IPS-20b (cell line): ENCODE results near the gene SSH2.
"Not testable (repeated sequence)": the region's sequence is repeated elsewhere in the genome, so short reads cannot be mapped to it uniquely, and the experiment has no call there.

Experiments
- H3K27ac ChIP-seq: one replicate; pipeline ENCODE4 v1.5.1; 2013; ENCODE audit warnings: low read length
- H3K27me3 ChIP-seq: 2 replicates; pipeline ENCODE4 v1.6.1; 2013; ENCODE audit warnings: mild to moderate bottlenecking, low read length, inconsistent platforms; ENCODE audit not compliant: insufficient read depth
- H3K36me3 ChIP-seq: 2 replicates; pipeline ENCODE4 v1.6.1; 2013; ENCODE audit warnings: low read depth, mild to moderate bottlenecking, inconsistent platforms, low read length, moderate library complexity; ENCODE audit not compliant: insufficient read depth
- H3K4me1 ChIP-seq: 2 replicates; pipeline ENCODE4 v1.6.1; 2013; ENCODE audit warnings: mild to moderate bottlenecking, control low read depth, inconsistent platforms, low read length, moderate library complexity; ENCODE audit not compliant: insufficient read depth
- H3K4me3 ChIP-seq: 2 replicates; pipeline ENCODE4 v1.5.1; 2013; ENCODE audit warnings: mild to moderate bottlenecking, low read length, inconsistent platforms
- H3K9ac ChIP-seq: 2 replicates; pipeline ENCODE4 v1.6.1; 2013; ENCODE audit warnings: low read depth, mild to moderate bottlenecking, inconsistent platforms, low read length, moderate library complexity
- H3K9me3 ChIP-seq: 2 replicates; pipeline ENCODE4 v1.6.1; 2013; ENCODE audit warnings: mild to moderate bottlenecking, low read depth, low read length, inconsistent platforms; ENCODE audit not compliant: insufficient read depth

SSH2 gene, protein sequence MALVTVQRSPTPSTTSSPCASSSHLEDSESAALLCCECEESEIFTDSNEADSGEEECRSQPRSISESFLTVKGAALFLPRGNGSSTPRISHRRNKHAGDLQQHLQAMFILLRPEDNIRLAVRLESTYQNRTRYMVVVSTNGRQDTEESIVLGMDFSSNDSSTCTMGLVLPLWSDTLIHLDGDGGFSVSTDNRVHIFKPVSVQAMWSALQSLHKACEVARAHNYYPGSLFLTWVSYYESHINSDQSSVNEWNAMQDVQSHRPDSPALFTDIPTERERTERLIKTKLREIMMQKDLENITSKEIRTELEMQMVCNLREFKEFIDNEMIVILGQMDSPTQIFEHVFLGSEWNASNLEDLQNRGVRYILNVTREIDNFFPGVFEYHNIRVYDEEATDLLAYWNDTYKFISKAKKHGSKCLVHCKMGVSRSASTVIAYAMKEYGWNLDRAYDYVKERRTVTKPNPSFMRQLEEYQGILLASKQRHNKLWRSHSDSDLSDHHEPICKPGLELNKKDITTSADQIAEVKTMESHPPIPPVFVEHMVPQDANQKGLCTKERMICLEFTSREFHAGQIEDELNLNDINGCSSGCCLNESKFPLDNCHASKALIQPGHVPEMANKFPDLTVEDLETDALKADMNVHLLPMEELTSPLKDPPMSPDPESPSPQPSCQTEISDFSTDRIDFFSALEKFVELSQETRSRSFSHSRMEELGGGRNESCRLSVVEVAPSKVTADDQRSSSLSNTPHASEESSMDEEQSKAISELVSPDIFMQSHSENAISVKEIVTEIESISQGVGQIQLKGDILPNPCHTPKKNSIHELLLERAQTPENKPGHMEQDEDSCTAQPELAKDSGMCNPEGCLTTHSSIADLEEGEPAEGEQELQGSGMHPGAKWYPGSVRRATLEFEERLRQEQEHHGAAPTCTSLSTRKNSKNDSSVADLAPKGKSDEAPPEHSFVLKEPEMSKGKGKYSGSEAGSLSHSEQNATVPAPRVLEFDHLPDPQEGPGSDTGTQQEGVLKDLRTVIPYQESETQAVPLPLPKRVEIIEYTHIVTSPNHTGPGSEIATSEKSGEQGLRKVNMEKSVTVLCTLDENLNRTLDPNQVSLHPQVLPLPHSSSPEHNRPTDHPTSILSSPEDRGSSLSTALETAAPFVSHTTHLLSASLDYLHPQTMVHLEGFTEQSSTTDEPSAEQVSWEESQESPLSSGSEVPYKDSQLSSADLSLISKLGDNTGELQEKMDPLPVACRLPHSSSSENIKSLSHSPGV (N-terminal part only)

DNA sequence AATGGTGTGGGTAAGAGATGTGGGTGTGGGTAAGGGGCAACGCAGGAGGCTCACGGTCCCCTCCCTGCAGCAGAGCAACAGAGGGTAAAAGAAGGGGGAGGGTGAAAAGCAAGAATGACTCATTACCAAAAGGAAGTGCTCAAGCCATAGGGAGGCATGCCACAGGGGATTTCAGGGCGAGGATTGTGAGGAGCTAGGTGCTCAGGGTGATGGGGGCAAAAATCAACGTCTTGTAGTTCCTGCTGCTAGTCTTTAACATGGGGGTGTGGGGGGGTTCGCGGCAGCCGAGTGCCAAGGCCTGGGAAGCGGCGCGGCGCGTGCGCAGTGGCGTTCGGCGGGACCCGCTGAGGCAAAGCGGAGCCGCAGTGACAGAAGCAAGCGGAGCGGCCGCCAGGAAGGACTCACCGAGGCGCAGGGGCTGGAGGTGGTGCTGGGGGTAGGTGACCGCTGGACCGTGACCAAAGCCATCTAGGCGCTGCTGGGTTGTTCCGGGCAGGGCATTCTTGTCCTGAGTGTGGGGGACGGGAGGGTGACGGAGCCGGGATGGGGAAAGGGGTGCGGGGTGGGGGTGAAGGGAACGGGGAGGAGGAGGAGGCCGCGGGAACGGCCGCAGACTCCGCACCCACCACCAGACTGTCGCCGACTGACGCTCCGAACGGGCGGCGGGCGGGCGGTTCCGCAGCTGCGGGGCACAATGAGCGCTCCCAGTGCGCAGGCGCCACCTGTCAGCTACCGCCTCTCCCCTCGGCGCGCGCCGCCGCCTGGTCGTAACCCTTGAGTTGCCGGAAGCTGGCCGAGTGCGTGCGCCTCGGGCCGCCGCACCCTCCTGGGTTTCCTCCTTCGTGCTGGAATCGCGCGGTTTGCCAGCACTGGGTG lies at the start of gene SSH2:
TSS of gene SSH2 (minus strand) at position 696 of the 876 bp plus-strand sequence. CDS start at position 468, 228 bp downstream.
- H3K36me3 ChIP-seq, result no peaks in the 10 kb centered on the region
- peak within 1 kb of the TSS; percentile 12 for H3K27ac ChIP-seq
- peaks cover 6% of the 10 kb centered on the region for H3K4me1 ChIP-seq
- H3K9me3 ChIP-seq, result no peaks in the 10 kb centered on the region
- peak within 1 kb of the TSS; percentile 92 for H3K4me3 ChIP-seq
- H3K9ac ChIP-seq, result peak within 1 kb of the TSS; percentile 81
- H3K27me3 ChIP-seq, result no peaks in the 10 kb centered on the region; the same call in 1 of the 2 replicates

- Histone ChIP-seq H3K27me3 (no peaks in the 10 kb centered on the region), H3K4me1 (no peaks in the 10 kb centered on the region), H3K9me3 (no peaks in the 10 kb centered on the region), H3K27ac (no peak overlapping the region), H3K9ac (no peak overlapping the region), H3K36me3 (no peaks in the 10 kb centered on the region), H3K4me3 (no peak overlapping the region)
These were observed 47.8 kb upstream of the SSH2 start for GRCh38 chr17:29977836-29978235.

- no peak overlapping the region for H3K4me3 ChIP-seq
- H3K4me1 ChIP-seq, result no peaks in the 10 kb centered on the region
- H3K27me3 ChIP-seq, result no peaks in the 10 kb centered on the region
- no peak overlapping the region for H3K9ac ChIP-seq
- no peaks in the 10 kb centered on the region for H3K9me3 ChIP-seq
- H3K36me3 ChIP-seq, result no peaks in the 10 kb centered on the region
- H3K27ac ChIP-seq, result no peak overlapping the region
These were observed 43.0 kb upstream of the SSH2 start for GRCh38 chr17:29973005-29973404.

- Histone ChIP-seq H3K36me3 (no peaks in the 10 kb centered on the region), H3K4me3 (no peak overlapping the region), H3K9ac (no peak overlapping the region), H3K4me1 (no peaks in the 10 kb centered on the region), H3K27ac (no peak overlapping the region), H3K9me3 (no peaks in the 10 kb centered on the region), H3K27me3 (no peaks in the 10 kb centered on the region)
These were observed 42.2 kb upstream of the SSH2 start for GRCh38 chr17:29972277-29972676.

DNA sequence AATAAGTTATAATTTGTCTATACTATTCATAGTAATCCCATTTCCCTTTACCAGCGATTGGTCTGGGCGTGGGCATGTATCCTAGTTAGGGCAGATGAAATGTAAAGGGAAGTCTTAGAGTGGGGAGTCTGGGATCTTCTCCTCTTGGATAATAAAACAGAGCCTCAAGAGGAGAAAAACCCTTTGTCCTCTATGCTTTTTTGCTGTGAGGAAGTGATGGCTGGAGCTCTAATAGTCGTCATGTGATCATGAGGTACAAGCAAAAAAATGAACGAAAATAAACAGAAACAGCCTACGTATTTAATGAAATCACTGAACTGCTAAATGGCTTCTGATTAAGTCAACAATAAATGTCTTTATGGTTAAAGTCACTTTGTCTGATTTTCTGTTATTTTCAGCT lies 38.2 kb upstream of the SSH2 start:
- H3K4me1 ChIP-seq, result no peaks in the 10 kb centered on the region
- H3K27ac ChIP-seq, result no peak overlapping the region
- H3K9me3 ChIP-seq, result no peaks in the 10 kb centered on the region
- no peaks in the 10 kb centered on the region for H3K36me3 ChIP-seq
- H3K9ac ChIP-seq, result no peak overlapping the region
- no peaks in the 10 kb centered on the region for H3K27me3 ChIP-seq
- H3K4me3 ChIP-seq, result no peak overlapping the region

DNA sequence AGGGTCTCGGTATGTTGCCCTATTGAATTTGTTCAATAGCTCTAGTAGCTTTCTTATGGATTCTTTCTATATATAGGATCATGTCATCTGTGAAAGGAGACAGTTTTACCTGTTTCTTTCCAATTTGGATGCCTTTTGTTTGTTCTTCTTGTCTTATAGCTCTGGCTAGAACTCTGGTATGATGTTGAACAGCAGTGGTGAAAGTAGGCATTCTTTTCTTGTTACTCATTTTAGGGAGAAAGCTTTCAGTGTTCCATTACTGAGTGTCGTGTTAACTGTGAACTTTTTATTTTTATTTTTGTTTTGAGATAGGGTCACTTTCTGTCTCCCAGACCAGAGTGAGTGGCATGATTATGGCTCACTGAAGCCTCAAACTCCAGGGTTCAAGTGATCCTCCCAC lies 32.6 kb upstream of the SSH2 start:
- H3K4me1 ChIP-seq, result no peaks in the 10 kb centered on the region
- no peak overlapping the region for H3K27ac ChIP-seq
- no peaks in the 10 kb centered on the region for H3K27me3 ChIP-seq
- H3K36me3 ChIP-seq, result no peaks in the 10 kb centered on the region
- no peak overlapping the region for H3K4me3 ChIP-seq
- H3K9me3 ChIP-seq, result no peaks in the 10 kb centered on the region; the same call in 1 of the 2 replicates
- H3K9ac ChIP-seq, result no peak overlapping the region

GRCh38 chr17:29959658-29960337 lies 29.8 kb upstream of the SSH2 start:
- Histone ChIP-seq H3K4me3 (no peak overlapping the region), H3K4me1 (no peaks in the 10 kb centered on the region), H3K36me3 (no peaks in the 10 kb centered on the region), H3K9ac (no peak overlapping the region), H3K9me3 (peaks cover 5% of the 10 kb centered on the region; the same call in 1 of the 2 replicates), H3K27ac (no peak overlapping the region), H3K27me3 (no peaks in the 10 kb centered on the region)

DNA sequence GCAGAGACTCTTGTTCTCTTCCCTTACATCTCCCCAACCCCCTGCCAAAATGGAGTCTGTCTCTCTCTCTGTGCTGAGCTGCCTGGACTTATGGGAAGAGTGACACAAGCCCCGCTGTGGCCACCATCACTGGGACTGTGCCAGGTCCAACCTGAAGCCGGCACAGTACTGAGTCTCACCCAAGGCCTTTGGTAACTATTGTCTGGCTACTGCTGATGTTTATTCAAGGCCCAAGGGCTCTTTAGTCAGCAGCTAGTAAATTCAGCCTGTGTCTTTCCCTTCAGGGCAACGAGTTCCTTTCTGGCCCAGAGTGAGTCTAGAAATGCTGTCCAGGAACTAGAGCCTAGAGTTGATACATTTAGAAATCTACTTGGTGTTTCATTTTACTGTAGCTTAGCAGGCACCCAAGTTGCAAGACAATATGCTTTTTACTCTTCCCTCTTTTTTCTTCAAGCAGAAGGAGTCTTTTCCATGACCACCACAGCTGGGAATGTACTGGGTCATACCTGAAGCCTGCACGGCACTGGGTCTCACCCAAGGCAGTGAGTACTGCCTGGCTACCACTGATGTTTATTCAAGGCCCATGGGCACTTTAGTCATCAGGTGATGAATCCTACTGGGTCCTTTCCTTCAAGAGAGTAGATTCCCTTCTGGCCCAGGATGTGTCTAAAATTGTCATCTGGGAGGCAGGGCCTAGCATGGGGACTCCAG lies 29.1 kb upstream of the SSH2 start:
- Histone ChIP-seq H3K9ac (no peak overlapping the region), H3K9me3 (peaks cover 12% of the 10 kb centered on the region), H3K36me3 (no peaks in the 10 kb centered on the region), H3K4me3 (no peak overlapping the region), H3K4me1 (no peaks in the 10 kb centered on the region), H3K27me3 (no peaks in the 10 kb centered on the region), H3K27ac (no peak overlapping the region)

DNA sequence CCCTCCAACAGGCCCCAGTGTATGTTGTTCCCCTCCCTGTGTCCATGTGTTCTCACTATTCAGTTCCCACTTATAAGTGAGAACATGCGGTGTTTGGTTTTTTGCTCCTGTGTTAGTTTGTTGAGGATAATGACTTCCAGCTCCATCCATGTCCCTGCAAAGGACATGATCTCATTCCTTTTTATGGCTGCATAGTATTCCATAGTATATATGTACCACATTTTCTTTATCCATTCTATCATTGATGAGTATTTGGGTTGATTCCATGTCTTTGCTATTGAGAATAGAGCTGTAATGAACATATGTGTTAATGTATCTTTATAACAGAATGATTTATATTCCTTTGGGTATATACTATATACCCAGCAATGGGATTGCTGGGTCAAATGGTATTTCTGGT lies 27.5 kb upstream of the SSH2 start:
- not testable (repeated sequence) for H3K4me3 ChIP-seq, H3K9ac ChIP-seq
- peaks cover 24% of the 10 kb centered on the region for H3K9me3 ChIP-seq

GRCh38 chr17:29956225-29956624 lies 26.2 kb upstream of the SSH2 start:
- Histone ChIP-seq H3K9ac (no peak overlapping the region), H3K27me3 (no peaks in the 10 kb centered on the region), H3K4me1 (no peaks in the 10 kb centered on the region), H3K4me3 (no peak overlapping the region), H3K27ac (no peak overlapping the region), H3K36me3 (no peaks in the 10 kb centered on the region), H3K9me3 (peaks cover 24% of the 10 kb centered on the region)

More for the DNA sequence above, 27.5 kb upstream of the SSH2 start:
- H3K27ac ChIP-seq, H3K36me3 ChIP-seq, H3K4me1 ChIP-seq, H3K27me3 ChIP-seq: not testable (repeated sequence)
